HL-60 (cell line): ENCODE data around the gene IFITM5.

Experiments used
- CTCF ChIP-seq: IDR thresholded peaks from one replicate; pipeline ENCODE4 v1.5.1; 2011; ENCODE audit warnings: low read length, control low read depth, inconsistent platforms; ENCODE audit not compliant: insufficient read depth
- POLR2AphosphoS5 ChIP-seq: IDR thresholded peaks from 2 replicates; pipeline ENCODE4 v1.6.1; 2012; ENCODE audit warnings: low read depth

- TF ChIP-seq POLR2AphosphoS5 = no peak
- TF ChIP-seq CTCF = no peak
Observed at GRCh38 chr11:346529-346928, 47.2 kb upstream of the IFITM5 start.
